Measurements from ENCODE around the gene OR2D2. TPM values are rescaled to one million over a fixed set of nuclear protein-coding genes. Genes with fewer than 3 reads are reported as not detected.

The OR2D2 gene
- not detected in 2 replicates for total RNA-seq

- H3K27ac Mint-ChIP-seq: no peak within 1 kb of the TSS
- CTCF ChIA-PET: no interaction called here
- DNase-seq: no peak
- no peaks in the 10 kb centered on the region for H3K9me3 Mint-ChIP-seq
- peaks cover 3% of the 10 kb centered on the region for H3K27me3 Mint-ChIP-seq
- no peak for ATAC-seq (ENCODE audit: low read depth)
- intact Hi-C loops (cut with micrococcal nuclease): no loop called here
- no peaks in the 10 kb centered on the region for H3K36me3 Mint-ChIP-seq (ENCODE audit: low read depth)
- H3K4me1 Mint-ChIP-seq: no peaks in the 10 kb centered on the region
- H3K4me3 Mint-ChIP-seq: no peak within 1 kb of the TSS
- POLR2A ChIA-PET: no interaction called here
- TF ChIP-seq CTCF (IDR thresholded peaks at IDR 0.05): no peak
Measured at GRCh38 chr11:6892400-6892799, at the start of gene OR2D2. OR2D2 (minus strand) TSS chr11:6892500; CDS start chr11:6892500, 0 bp downstream.

- intact Hi-C loops (cut with micrococcal nuclease): no loop called here
Measured at GRCh38 chr11:6941970-6942369, 49.7 kb upstream of the OR2D2 start.

GRCh38 chr11:6932145-6932544 lies 39.8 kb upstream of the OR2D2 start:
- Mint-ChIP-seq H3K36me3 (ENCODE audit: low read depth) (peaks cover 5% of the 10 kb centered on the region), H3K9me3 (no peaks in the 10 kb centered on the region), H3K4me1 (peaks cover 7% of the 10 kb centered on the region), H3K27me3 (no peaks in the 10 kb centered on the region), H3K4me3 (no peak overlapping the region), H3K27ac (no peak overlapping the region)
- TF ChIP-seq CTCF (IDR thresholded peaks at IDR 0.05): no peak
- ChIA-PET CTCF (no interaction called here), POLR2A (no interaction called here)
- DNase-seq: no peak
- ATAC-seq (ENCODE audit: low read depth): no peak
- intact Hi-C loops (cut with micrococcal nuclease): no loop called here

More at GRCh38 chr11:6941970-6942369, 49.7 kb upstream of the OR2D2 start:
- no peak for ATAC-seq (ENCODE audit: low read depth)
- no peak for TF ChIP-seq CTCF (IDR thresholded peaks at IDR 0.05)
- Mint-ChIP-seq H3K36me3 (ENCODE audit: low read depth) (peaks cover 3% of the 10 kb centered on the region), H3K4me1 (no peaks in the 10 kb centered on the region), H3K4me3 (no peak overlapping the region), H3K27me3 (no peaks in the 10 kb centered on the region), H3K9me3 (no peaks in the 10 kb centered on the region), H3K27ac (no peak overlapping the region)
- CTCF ChIA-PET: no interaction called here
- POLR2A ChIA-PET: no interaction called here
- DNase-seq: no peak

GRCh38 chr11:6931146-6931713 lies 38.9 kb upstream of the OR2D2 start:
- POLR2A ChIA-PET: no interaction called here
- Mint-ChIP-seq H3K27ac (no peak overlapping the region), H3K4me1 (peaks cover 14% of the 10 kb centered on the region), H3K27me3 (no peaks in the 10 kb centered on the region), H3K36me3 (ENCODE audit: low read depth) (peaks cover 7% of the 10 kb centered on the region), H3K9me3 (no peaks in the 10 kb centered on the region), H3K4me3 (no peak overlapping the region)
- intact Hi-C loops (cut with micrococcal nuclease): no loop called here
- DNase-seq: no peak
- CTCF ChIA-PET: no interaction called here
- ATAC-seq (ENCODE audit: low read depth): no peak
- TF ChIP-seq CTCF (IDR thresholded peaks at IDR 0.05): no peak

GRCh38 chr11:6928916-6929315 lies 36.6 kb upstream of the OR2D2 start:
- Mint-ChIP-seq H3K9me3 (no peaks in the 10 kb centered on the region), H3K36me3 (ENCODE audit: low read depth) (peaks cover 3% of the 10 kb centered on the region), H3K27ac (no peak overlapping the region), H3K4me1 (peaks cover 19% of the 10 kb centered on the region), H3K4me3 (no peak overlapping the region), H3K27me3 (no peaks in the 10 kb centered on the region)
- CTCF ChIA-PET: no interaction called here
- no peak for TF ChIP-seq CTCF (IDR thresholded peaks at IDR 0.05)
- DNase-seq (no peak), ATAC-seq (ENCODE audit: low read depth) (no peak)
- POLR2A ChIA-PET: no interaction called here
- intact Hi-C loops (cut with micrococcal nuclease): loop anchor here (5.0 to 10.0 kb wide), 3 partner anchors 157 to 586 kb away; partner anchors contain the start of genes OR2AG2 and PPFIBP2
